Adrenal gland (tissue), 5 donors: ENCODE measurements around the gene KAZALD1.

ENCODE experiments used
- CTCF ChIP-seq, 6 experiments: fragments of 450-650 bp in 4 of 6; fragments of 200-600 bp in 2 of 6; sonication (generic) in 1 of 6; IDR thresholded peaks; 1 replicate in 5 of 6; 2 replicates in 1 of 6; pipeline versions ENCODE4 v1.5.1 to v1.8.0; 2016 to 2021; ENCODE audit warnings: antibody characterized with exemption in 6 of 6, mild to moderate bottlenecking in 2 of 6, moderate library complexity in 1 of 6
- POLR2A ChIP-seq, 2 donors: fragments of 450-650 bp; IDR thresholded peaks; one replicate each; pipeline ENCODE4 v1.6.1; 2017; ENCODE audit warnings: antibody characterized with exemption in 2 of 2, mild to moderate bottlenecking in 2 of 2, moderate library complexity in 1 of 2
- donor health status: DM: no; HTN: no; CAD: no.

- TF ChIP-seq CTCF (IDR thresholded peaks at IDR 0.05) (no peak), POLR2A (IDR thresholded peaks at IDR 0.05) (no peak)
These were observed 40.0 kb upstream of the KAZALD1 start for GRCh38 chr10:101021692-101022251.
